ENCODE measurements around the gene DOCK8.

DOCK8 gene

DNA sequence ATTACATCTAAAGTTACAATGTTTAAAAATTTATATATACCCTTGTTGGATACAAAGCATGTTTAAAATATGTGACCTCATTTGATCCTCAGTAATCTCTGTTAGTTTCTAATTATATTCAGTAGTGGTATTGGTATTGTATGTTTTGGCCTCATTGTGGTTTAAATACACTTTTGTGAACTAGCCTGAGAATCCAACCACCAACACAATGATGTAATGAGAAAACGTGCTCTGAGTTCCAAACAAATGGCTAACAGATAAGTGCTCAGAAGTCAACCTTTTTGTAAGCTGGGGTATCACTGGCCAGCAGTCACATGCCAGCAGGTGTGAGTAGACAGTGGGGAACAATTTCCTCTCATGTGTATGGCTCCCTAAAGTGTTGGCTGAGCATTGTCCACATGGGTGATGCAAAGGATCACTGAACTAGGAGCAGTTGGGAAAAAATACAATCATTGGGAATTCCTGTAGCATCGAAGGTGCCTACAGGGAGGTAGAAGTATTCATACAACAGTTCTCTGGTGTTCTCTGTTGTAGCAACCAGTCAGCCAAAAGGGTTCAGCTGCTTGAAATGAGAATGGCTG, 56.1 kb downstream of the DOCK8 start:
- DNase-seq, result no peak

DNA sequence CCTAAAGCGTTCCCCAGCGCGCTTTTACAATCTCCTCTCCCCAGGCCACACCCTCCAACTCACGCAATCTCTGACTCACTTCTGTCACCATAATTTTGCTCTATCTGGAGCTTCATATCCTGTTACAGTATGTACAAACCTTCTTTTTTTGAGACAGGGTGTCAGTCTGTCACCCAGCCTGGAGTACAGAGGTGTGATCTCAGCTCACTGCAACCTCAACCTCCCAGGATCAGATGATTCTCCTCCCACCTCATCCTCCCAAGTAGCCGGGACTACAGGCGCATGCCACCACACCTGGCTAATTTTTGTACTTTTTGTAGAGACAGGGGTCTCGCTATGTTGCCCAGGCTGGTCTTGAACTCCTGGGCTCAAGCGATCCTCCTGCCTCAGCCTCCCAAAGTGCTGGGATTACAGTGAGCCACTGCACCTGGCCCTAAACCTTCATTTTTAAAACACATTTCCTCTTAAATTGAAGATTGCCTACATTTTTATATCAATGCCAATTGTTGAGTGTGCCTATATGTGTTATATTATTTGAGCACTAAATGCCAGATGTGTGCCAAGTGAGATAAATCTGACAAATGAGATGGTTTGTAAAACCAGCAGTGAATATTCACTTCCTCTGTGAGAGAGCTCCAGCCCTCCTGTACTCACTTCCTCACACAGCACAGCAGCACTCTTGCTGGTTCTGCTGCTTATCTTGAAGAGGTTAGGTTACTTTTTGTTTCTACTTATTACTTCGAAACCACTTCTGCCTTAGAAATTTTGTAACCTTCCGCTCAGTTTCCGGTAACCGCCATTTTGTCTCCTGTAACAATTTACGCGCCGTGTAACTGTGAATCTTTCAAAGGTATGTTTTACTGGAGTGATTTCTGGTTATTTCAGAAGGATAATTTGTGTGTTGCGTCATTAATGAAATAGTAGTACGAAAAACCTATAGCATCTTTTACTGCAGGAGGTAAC, 57.9 kb downstream of the DOCK8 start:
- DNase-seq, result peak; percentile 46

DNA sequence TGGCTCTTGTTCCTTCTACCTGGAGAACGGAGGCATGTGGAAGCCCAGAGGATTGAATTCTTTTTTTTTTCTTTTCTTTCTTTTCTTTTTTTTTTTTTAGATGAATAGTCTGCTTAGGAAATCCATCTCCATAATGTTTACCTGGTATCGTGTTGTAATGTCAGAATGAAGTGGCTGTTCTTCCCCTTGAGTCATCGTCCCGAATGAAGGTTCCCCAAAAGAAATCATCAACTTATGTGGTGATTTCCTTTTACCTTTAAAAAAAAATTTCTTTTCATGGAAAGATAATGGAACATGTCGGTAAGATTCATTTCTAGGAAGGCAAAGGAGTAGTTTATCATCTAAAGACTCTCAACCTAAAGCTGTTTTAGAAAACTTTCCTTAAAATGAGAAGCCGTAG, 59.7 kb downstream of the DOCK8 start:
- DNase-seq, result no peak

DNA sequence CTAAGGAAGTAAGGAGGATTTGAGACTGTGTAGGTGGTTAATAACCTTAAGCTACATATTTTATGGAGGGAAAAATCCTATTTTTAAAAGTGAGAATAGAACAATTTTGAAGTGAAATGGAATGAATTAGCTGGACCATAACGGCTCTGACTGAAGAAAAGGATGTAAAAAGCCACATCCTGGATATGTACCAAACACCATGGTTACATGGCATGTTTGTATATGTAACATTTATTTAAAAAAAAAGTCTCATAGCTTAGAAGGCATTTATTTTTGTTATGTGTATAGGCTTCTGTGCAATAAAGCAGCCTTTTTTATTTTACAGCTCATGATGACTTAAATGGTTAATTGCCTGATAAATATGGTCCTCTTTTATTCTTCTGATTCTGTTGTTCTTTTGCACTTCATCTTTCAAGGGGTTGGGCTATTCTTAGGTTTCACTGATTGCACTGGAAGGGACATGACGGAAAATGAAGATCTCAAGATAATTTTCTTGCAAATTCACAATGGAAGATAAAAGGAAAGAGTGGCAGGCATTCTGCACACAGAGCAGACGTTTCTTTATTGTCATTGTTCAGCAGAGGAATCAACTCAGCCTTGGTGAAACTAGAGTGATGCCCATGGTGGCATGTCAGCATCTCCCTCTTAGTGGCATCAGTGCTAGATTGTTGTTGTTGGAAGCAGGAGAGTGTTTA, 63.1 kb downstream of the DOCK8 start:
- no peak for DNase-seq

DNA sequence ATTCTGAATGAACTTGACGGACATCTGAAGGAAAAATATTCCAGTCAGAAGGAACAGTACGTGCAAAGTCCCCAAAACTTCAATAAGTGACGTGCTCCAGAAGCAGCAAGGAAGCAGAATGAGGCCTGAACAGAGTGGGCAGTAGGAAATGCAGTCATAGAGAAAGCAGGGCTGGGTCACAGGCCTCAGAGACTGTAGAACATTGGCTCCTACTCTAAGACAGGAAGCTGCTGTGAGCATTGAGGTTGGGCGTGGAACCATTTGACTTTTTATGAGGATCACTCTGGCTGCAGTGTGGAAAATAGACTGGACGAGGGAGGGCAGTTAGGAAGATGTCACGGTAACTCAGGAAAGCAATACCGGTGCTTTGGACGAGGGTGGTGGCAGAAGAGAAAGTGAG, 64.0 kb downstream of the DOCK8 start:
- DNase-seq, result peak; percentile 16

DNA sequence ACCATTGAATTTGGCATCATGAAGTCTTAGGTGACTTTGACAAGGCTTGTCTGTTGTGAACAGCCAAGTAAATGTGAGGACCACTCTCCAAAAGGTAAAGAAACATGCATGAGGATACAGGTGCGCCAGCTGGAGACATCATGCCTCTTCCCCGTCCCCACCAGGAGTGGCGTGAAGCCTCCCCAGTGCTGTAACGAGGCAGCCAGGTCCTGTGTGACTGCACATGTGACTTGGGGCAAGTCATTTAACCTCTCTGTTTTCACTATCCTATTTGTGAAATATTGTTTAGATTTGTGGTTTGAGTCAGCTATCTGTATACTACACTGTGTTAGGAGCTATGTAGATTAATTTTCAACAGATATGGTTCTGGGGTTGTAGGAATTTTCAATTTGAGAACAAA, 65.0 kb downstream of the DOCK8 start:
- DNase-seq, result no peak

DNA sequence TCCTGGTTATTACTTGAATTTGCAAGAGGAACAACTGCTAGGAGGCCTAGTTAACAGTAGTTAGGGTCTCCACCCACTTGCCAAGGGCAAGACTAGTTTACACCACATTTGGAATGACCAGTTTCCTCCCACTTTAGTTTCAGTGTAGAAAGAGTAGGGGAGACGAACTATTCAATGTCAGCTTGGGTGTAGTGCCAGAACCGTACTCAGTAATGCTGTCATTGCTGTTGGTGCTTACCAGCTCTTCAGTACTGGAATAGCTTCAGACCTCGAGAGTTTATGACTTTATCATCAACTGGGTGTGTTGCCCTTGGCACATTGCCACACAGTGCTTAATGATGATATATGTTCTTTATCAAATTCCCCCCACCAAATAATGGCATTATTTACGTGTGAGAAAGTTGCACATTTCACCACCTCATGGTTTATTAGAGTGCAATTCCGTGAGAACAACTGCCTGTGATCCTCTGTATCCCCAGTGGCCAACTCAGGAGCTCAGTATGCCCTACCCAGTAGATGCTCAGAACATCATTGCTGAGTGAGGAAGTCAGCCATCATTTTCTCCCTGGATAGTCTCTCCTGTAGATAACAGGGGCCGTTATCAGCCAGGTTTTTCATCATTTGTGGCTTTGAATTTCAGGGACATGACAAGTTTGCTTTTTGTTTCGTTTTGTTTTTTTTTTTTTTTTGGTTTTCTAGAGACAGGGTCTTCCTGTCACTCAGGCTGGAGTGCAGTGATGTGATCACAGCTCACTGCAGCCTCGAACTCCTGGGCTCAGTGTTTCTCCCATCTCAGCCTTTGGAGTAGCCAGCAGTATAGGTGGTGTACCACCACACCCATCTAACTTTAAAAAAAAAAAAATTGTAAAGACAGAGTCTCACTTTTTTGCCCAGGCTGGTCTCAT, 67.3 kb downstream of the DOCK8 start:
- no peak for DNase-seq

DNA sequence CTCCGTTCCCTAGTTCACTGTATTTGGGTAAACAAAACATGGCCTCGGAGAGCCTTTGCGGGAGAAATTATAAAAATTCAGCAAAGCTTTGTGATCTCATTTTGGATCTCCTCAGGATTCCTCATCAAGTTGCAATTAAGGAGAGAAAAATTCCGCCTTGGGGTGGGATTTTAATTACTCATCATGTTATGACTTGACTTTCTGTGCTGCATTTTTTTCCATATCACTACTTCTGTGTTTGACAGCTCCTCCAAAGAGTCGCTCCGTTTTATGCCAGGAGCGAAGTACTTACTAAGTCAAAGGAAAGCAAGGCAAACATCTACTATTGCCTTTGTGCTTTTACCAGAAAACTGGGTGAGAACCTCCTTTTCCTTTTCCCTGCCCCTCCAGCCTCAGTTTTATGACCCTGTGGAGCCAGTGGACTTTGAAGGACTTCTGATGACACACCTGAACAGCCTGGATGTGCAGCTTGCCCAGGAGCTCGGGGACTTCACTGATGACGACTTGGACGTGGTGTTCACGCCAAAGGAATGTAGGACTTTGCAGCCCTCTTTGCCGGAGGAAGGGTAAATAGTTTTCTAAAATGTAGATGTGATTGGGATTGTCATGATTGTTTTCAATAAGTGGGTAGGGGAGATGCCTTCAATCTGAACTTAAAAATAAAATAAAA, 71.5 kb downstream of the DOCK8 start:
- DNase-seq, result no peak

DNA sequence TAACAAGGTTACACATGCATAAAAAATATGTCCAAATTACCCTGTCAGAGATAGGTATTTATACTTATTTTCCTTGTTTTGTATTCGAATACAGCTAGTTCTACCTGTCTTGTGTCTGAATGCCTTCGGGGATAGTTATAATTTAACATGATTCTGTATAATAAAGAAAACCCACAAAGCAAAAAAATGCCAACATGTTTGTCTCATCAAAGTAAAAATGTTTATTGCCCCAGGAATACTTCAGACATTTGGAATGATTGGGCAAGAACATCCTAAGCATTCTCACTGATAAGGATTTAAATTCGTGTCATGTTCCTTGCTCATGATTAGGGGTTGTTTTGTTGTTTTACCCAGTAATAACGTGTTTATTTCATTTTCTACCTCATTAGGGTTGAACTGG, 74.5 kb downstream of the DOCK8 start:
- no peak for DNase-seq

DNA sequence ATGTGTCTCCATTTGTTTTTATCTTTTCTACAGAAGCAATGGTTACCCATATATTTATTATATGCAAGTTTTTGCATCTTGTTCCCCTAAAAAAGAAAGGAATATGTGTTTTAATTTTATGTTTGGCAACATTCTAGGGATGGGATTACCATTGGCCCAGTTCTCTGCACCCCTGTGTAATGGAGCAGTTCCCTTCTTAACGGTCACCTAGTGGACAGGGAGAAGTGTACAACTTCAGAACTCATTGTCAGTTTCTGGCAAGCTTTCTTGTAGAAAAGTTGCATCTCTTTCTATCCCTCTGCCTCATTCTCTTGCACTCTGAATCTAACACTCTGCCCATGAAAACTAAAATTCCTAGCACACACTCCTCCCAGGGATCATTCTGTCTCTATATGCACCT, 78.2 kb downstream of the DOCK8 start:
- DNase-seq, result no peak

DNA sequence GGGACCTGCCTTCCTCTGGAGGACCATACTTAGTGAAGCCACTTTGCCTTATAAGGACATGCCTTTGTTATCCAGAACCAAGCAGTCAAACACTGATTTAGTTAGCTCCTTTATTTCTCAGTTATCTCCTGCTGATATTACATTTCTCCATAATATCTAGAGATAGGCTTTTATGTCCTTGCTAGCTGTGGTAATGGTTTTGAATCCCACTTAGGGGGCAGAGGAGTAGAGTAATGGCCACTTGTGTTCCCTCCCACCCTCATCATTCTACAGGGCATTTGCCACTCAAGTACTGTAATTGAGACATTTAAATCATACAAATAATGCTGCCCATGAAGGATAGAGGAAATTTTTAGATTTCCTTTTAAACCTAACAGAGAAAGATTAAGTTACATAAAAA, 80.9 kb downstream of the DOCK8 start:
- DNase-seq, result no peak

DNA sequence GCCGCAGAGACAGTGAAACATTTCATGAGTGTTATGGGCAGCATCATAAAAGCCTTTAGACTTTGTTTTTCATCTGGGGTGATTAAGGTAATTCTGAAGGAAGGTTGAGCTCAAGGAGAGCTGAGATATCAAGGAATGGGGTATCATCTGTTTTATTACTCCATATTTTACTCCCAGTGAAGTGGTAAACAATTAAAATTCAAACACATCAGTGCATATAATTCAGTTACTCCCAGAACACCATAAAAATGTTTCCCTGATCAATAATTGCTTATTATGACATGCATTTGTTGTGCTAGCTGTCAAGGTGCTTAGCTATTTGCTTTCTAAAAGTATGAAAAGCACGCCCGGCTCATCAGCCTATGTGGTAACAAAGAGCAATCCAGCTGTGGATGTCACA, 81.7 kb downstream of the DOCK8 start:
- DNase-seq, result no peak

DNA sequence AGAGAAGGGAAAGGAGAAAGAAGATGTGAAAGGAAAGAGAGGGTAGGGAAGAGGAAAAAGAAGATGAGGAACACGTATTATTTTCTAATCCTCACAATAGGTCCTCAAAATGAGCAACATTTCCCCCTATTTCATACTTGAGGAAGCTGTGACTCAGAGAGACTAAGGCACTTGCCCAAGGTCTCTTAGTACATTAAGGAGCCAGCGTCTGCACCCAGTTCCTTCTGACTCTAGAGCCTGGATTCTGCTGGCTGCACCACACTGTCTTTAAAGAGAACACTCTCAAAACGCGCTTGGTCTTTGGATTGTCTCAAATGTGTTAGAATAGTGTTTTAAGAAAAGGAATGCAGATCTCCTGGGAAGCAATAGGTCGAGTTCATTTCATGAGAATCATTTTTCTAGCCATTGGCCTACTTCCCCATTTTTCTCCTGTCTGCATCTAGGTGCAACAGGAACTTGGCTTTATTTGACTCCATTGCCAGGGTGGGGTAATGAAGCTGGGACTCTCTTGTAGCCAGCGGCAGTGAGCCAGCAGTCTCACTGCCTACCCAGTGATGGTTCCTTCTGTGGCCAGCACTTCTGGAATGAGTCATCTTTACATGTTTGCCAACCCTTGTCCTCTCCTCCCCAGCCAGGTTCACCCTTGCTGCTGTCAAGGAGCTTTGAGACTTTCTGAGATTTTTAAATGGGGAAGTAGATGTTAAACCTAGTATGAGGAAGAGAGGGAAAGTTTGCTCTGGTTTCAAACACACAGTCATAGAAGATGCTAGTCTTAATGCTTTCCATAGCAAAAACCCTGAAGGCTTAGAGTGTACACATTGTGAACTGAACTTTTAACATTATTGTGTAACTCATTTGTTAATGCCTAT, 82.7 kb downstream of the DOCK8 start:
- no peak for DNase-seq

DNA sequence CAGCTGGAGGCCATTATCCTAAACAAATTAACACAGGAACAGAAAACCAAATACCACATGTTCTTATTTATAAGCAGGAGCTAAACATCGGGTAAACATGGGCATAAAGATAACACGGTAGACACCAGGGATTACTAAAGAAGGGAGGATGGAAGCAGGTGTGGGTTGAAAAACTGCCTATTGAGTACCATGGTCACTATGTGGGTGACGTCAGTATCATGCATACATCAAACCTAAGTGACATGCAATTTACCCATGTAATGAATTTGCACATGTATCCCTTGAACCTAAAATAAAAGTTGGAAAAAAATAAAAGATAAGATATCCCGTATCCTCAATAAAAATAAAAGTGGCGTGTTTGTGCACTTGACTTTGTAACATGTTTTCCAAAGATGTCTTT, 88.8 kb downstream of the DOCK8 start:
- DNase-seq, result no peak

DNA sequence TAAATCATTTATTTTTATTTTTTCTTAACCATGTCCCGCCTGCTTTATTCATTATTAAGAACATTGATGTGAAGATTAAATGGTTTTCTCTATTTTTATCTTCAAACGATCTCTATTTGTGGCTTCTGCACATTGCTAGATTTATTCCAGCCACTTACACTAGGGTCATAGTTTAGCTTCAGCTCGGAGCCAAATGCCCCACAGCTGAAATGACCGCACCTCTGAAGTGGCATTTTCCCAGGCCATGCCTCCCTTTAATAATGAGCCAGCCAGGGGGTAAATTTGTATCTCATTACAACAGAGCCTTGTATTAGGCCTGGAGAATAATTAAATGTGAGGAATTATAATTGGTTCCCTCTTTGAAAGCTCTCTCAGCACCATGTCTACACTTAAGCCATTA, 89.4 kb downstream of the DOCK8 start:
- no peak for DNase-seq

DNA sequence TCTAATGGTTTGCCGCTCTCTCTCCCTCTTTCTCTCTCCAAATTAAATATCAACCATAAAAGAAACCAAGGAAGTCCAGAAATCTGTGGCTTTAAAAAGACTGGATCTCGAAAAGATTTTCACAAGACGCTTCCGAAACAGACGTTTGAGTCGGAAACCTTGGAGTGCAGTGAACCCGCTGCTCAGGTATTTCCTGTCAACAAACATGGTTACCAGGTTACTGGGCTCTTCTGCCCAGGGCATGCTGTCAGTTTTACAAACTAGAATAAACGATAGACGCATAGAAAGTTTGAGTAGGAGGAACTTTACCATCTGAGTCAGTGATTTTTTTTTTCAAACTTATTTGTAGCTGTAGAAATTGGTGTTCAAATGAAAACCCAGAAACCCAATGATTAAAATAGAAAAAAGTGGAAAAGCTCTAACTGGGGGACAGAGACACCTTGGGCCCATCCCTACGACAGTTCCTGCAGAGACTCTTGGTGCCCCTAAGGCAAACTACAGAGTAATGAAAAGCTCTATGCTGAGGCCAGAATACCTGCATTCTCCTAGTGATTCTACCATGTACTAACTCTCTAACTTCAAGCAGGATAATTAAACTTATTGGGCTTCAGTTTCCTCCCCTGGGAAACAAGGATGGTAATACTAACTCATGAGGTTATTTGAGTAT, 90.0 kb downstream of the DOCK8 start:
- DNase-seq, result no peak

DNA sequence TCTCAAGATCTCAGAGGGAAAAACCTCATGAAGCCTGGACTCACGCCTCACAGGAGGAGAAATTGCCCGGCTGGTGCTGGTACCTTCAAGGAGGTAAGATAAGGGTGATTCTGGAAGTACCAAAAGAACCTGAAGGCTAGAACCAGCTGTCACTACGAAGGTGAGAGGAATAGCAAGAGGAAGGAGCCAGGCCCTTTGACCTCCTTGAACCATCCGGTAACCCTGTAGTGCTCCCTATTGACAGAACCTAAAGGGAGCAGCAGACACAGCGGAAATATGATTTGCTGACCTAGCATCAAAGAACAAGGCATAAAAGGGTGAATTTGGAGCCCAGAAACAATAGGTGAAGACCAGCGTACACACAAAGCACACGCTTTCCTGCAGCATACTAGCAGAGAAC, 92.2 kb downstream of the DOCK8 start:
- DNase-seq, result peak; percentile 22

DNA sequence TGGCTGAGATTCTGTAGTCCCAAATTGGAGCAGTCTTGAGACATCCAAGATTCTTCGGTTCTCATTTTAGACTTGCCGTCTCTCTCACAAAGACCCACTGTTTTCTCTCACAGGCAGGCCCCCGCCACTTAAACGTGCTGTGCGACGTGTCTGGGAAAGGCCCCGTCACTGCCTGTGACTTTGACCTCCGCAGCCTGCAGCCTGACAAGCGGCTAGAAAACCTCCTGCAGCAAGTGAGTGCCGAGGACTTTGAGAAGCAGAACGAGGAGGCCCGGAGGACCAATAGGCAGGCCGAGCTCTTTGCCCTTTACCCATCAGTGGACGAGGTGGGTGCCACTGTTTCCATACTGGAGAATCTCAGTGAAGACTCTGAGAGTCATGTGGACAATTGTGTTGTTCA, 97.2 kb downstream of the DOCK8 start:
- DNase-seq, result no peak

DNA sequence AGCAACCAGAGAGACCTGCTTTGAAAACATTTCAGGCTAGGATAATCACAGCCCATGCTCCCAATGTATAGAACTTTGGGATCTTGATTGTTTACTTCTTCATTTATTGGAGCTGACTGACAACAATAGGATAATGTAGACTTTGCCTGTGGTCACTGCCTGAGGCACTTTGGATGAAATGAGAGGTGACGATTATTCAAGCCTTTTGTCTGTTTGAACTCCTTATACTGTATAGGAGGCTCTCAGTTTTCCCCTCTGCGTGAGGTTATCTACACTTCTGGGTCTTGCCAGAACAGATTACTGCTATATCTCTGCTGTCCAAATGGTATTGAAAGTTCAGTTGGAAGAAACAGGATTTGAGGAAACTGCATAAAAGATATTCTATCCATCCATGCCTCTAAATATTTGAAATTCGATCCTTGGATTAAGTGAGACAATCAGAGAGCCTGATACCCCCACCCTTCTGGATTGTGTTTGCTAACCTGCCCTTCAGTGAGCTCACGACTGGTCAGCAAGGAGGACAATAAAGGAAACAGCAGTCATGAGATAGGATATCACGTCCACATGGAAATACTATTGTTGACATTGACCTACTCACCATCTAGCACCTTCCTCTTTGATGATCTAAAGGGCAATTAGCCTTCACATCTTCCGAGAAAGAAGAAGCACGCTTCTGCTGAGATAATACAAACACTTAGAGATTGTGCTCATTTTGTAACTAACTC, 98.1 kb downstream of the DOCK8 start:
- no peak for DNase-seq

DNA sequence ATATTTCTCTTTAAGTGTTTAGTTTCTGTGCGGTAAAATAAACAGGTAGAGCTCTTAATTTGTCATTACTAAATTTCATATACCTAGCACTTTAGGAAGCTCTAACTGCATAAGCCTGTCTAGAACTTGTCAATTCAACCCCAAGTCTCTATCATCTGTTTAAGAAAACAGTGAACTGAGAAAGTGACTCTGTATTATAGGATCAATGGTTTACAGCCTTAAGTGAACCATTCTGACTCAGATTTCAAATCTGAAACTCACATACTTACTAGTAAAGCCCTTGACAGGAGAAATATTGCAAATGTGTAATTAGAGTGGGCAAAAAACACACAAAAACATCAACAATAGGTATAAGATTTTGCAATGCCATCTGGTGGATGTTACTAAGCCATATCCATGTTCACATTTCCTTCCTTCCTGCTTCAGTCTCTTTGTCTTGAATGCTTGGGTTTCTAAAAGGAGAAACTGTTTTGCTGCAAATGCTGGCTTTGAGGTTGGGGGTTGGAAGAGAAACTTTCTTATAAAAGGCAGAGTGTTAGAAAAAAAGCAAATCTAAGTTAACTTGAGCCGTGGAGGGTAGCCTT, 101.8 kb downstream of the DOCK8 start:
- DNase-seq, result no peak
